IMR-90 (cell line): ENCODE measurements around the gene FOXL1. TPM values are rescaled to one million over a fixed set of nuclear protein-coding genes. Genes with fewer than 3 reads are reported as not detected.

ENCODE experiments used
- ATAC-seq: fragments of 200-7000 bp; cut with Tn5 transposase; 2 replicates; pipeline ENCODE4 v1.9.1; 2020; ENCODE audit warnings: low read depth, mild to moderate bottlenecking, moderate library complexity
- BruUV-seq: library from RNA; stranded (reverse); fragments of 400-500 nt; replicated peaks from 2 replicates; lab custom pipeline; 2021; lab: Mats Ljungman, UMichigan
- CTCF ChIA-PET: fragments of 300-600 bp; formaldehyde crosslinking; extraction: SDS; loops from one replicate; lab custom pipeline; 2021; ENCODE audit warnings: antibody characterized with exemption; lab: Yijun Ruan, JAX
- POLR2A ChIA-PET: fragments of 300-600 bp; sonication (Branson Sonifier 250); formaldehyde crosslinking; loops from one replicate; lab custom pipeline; 2022; ENCODE audit warnings: antibody characterized with exemption; ENCODE audit not compliant: unreplicated experiment; lab: Charles Lee
- DNase-seq: peaks from one replicate; pipeline ENCODE4 v3.0.0; 2013
- H2AFZ ChIP-seq: replicated peaks from 2 replicates; pipeline ENCODE3; 2013; ENCODE audit warnings: low read length, mild to moderate bottlenecking; ENCODE audit not compliant: poor library complexity
- H2AK5ac ChIP-seq: 2 replicates; pipeline ENCODE4 v1.6.1; 2013; ENCODE audit warnings: low read depth, low read length, inconsistent platforms
- H2AK9ac ChIP-seq: replicated peaks from 2 replicates; pipeline ENCODE3; 2013; ENCODE audit warnings: mild to moderate bottlenecking, low read depth, low read length, moderate library complexity; ENCODE audit not compliant: poor library complexity
- H2BK120ac ChIP-seq: 2 replicates; pipeline ENCODE4 v1.6.1; 2013; ENCODE audit warnings: low read depth, low read length, inconsistent platforms
- H2BK15ac ChIP-seq: 3 replicates; pipeline ENCODE4 v1.6.1; 2013; ENCODE audit warnings: low read depth, low read length, inconsistent platforms
- H2BK20ac ChIP-seq: 2 replicates; pipeline ENCODE4 v1.6.1; 2013; ENCODE audit warnings: low read depth, mild to moderate bottlenecking, inconsistent platforms, low read length, moderate library complexity
- H2BK5ac ChIP-seq: 2 replicates; pipeline ENCODE4 v1.6.1; 2013; ENCODE audit warnings: mild to moderate bottlenecking, low read depth, low read length, inconsistent platforms; ENCODE audit not compliant: poor library complexity, severe bottlenecking
- H3K14ac ChIP-seq: replicated peaks from 2 replicates; pipeline ENCODE4 v1.6.1; 2013; ENCODE audit warnings: low read depth, low read length, inconsistent platforms
- H3K18ac ChIP-seq: 2 replicates; pipeline ENCODE4 v1.6.1; 2013; ENCODE audit warnings: low read depth, low read length, control low read depth
- H3K23ac ChIP-seq: 2 replicates; pipeline ENCODE4 v1.6.1; 2013; ENCODE audit warnings: low read depth, low read length, inconsistent platforms
- H3K27ac ChIP-seq: 2 replicates; pipeline ENCODE4 v1.5.1; 2013; ENCODE audit warnings: mild to moderate bottlenecking, control low read depth, low read length; ENCODE audit not compliant: insufficient read depth
- H3K27me3 ChIP-seq: 2 replicates; pipeline ENCODE4 v1.6.1; 2013; ENCODE audit warnings: low read length; ENCODE audit not compliant: control insufficient read depth, insufficient read depth
- H3K36me3 ChIP-seq: 2 replicates; pipeline ENCODE4 v1.6.1; 2013; ENCODE audit warnings: low read length, mixed read lengths; ENCODE audit not compliant: control insufficient read depth, insufficient read depth
- H3K4ac ChIP-seq: 2 replicates; pipeline ENCODE4 v1.6.1; 2013; ENCODE audit warnings: low read depth, low read length, inconsistent platforms
- H3K4me1 ChIP-seq: 2 replicates; pipeline ENCODE4 v1.6.1; 2013; ENCODE audit warnings: low read length, mixed read lengths; ENCODE audit not compliant: control insufficient read depth, insufficient read depth
- H3K4me2 ChIP-seq: 2 replicates; pipeline ENCODE4 v1.6.1; 2013; ENCODE audit warnings: low read depth, mild to moderate bottlenecking, control low read depth, low read length, moderate library complexity
- H3K4me3 ChIP-seq: 2 replicates; pipeline ENCODE4 v1.5.1; 2013; ENCODE audit warnings: low read depth, mild to moderate bottlenecking, control low read depth, low read length, moderate library complexity; ENCODE audit not compliant: insufficient read depth
- H3K56ac ChIP-seq: 2 replicates; pipeline ENCODE4 v1.6.1; 2013; ENCODE audit warnings: low read length, inconsistent platforms; ENCODE audit not compliant: insufficient read depth; ENCODE audit errors: extremely low read depth
- H3K79me1 ChIP-seq, 2 experiments: 2 replicates each; pipeline ENCODE4 v1.6.1; 2013; ENCODE audit warnings: low read length in 2 of 2, inconsistent platforms in 1 of 2, low read depth in 1 of 2
- H3K9ac ChIP-seq: 2 replicates; pipeline ENCODE4 v1.6.1; 2013; ENCODE audit warnings: low read depth, low read length, control low read depth
- H3K9me1 ChIP-seq: 2 replicates; pipeline ENCODE4 v1.6.1; 2013; ENCODE audit warnings: low read length, inconsistent platforms; ENCODE audit not compliant: insufficient read depth
- H3K9me3 ChIP-seq: 2 replicates; pipeline ENCODE4 v1.6.1; 2013; ENCODE audit warnings: low read length; ENCODE audit not compliant: control insufficient read depth, insufficient read depth
- H4K20me1 ChIP-seq: 2 replicates; pipeline ENCODE4 v1.6.1; 2013; ENCODE audit warnings: low read length, inconsistent platforms; ENCODE audit not compliant: insufficient read depth
- H4K5ac ChIP-seq: 2 replicates; pipeline ENCODE4 v1.6.1; 2013; ENCODE audit warnings: mild to moderate bottlenecking, low read depth, low read length, control low read depth
- H4K8ac ChIP-seq, 2 experiments: 2 replicates each; pipeline ENCODE4 v1.6.1; 2013; ENCODE audit warnings: low read depth in 2 of 2, low read length in 2 of 2, control low read depth in 1 of 2, inconsistent platforms in 1 of 2
- H4K91ac ChIP-seq: 2 replicates; pipeline ENCODE4 v1.6.1; 2013; ENCODE audit warnings: low read depth, low read length, inconsistent platforms; ENCODE audit not compliant: insufficient read depth
- BHLHE40 ChIP-seq: fragments of 150-350 bp; IDR thresholded peaks from 2 replicates; pipeline ENCODE4 v1.6.1; 2016; ENCODE audit warnings: mild to moderate bottlenecking, low read depth, low read length
- CEBPB ChIP-seq: IDR thresholded peaks from 2 replicates; pipeline ENCODE4 v1.6.1; 2012; ENCODE audit warnings: low read depth, low read length, improper control_type of control experiment
- CHD1 ChIP-seq: IDR thresholded peaks from 2 replicates; pipeline ENCODE4 v1.6.1; 2012; ENCODE audit warnings: low read depth, low read length, improper control_type of control experiment
- CTCF ChIP-seq: conservative IDR thresholded peaks from 2 replicates; pipeline ENCODE4 v1.5.1; 2012; ENCODE audit warnings: mild to moderate bottlenecking, low read depth, low read length, improper control_type of control experiment
- ELK1 ChIP-seq: fragments of 150-350 bp; IDR thresholded peaks from 2 replicates; pipeline ENCODE4 v1.6.1; 2016; ENCODE audit warnings: low read depth, mild to moderate bottlenecking, low read length, moderate library complexity, borderline replicate concordance
- FOS ChIP-seq: fragments of 150-350 bp; IDR thresholded peaks from 2 replicates; pipeline ENCODE4 v1.6.1; 2016; ENCODE audit warnings: low read depth, low read length
- MAFK ChIP-seq: IDR thresholded peaks from 2 replicates; pipeline ENCODE4 v1.6.1; 2012; ENCODE audit warnings: low read depth, low read length, improper control_type of control experiment
- MXI1 ChIP-seq: IDR thresholded peaks from 2 replicates; pipeline ENCODE4 v1.6.1; 2012; ENCODE audit warnings: low read depth, mild to moderate bottlenecking, low read length, moderate library complexity, borderline replicate concordance
- NFE2L2 ChIP-seq: fragments of 150-350 bp; IDR thresholded peaks from 2 replicates; pipeline ENCODE4 v1.6.1; 2016; ENCODE audit warnings: low read depth, mild to moderate bottlenecking, low read length
- POLR2A ChIP-seq: IDR thresholded peaks from 2 replicates; pipeline ENCODE4 v1.6.1; 2012; ENCODE audit warnings: mild to moderate bottlenecking, low read depth, low read length
- RAD21 ChIP-seq: IDR thresholded peaks from 2 replicates; pipeline ENCODE4 v1.6.1; 2012; ENCODE audit warnings: low read length, improper control_type of control experiment
- RCOR1 ChIP-seq: IDR thresholded peaks from 2 replicates; pipeline ENCODE4 v1.6.1; 2012; ENCODE audit warnings: mild to moderate bottlenecking, low read length, improper control_type of control experiment; ENCODE audit not compliant: insufficient replicate concordance
- RFX5 ChIP-seq: IDR thresholded peaks from 2 replicates; pipeline ENCODE4 v1.8.0; 2012; ENCODE audit warnings: low read depth, mild to moderate bottlenecking, low read length, moderate library complexity
- SMC3 ChIP-seq: fragments of 150-350 bp; IDR thresholded peaks from 2 replicates; pipeline ENCODE4 v1.6.1; 2016; ENCODE audit warnings: low read depth, mild to moderate bottlenecking, antibody characterized with exemption, low read length, moderate library complexity
- USF2 ChIP-seq: fragments of 150-350 bp; IDR thresholded peaks from 2 replicates; pipeline ENCODE4 v1.6.1; 2017; ENCODE audit warnings: mild to moderate bottlenecking, antibody characterized with exemption, low read length, low read depth
- WGBS, 2 experiments: methylation state at CpG; one replicate each; pipeline versions ENCODE4 v1.1.5 to v1.1.7; 2013; ENCODE audit warnings: missing lambda C conversion rate in 2 of 2; ENCODE audit not compliant: insufficient read length in 1 of 2; ENCODE audit errors: extremely low coverage in 2 of 2; 5-methylcytosine and 5-hydroxymethylcytosine counted together
- dilution Hi-C: fragments of 300-500 bp; cut with HindIII; formaldehyde crosslinking; loops from one replicate; pipeline ENCODE4 v1.14.3; 2018; ENCODE audit warnings: low sequenced_read_pairs; ENCODE audit not compliant: unreplicated experiment
- in situ Hi-C: fragments of 300-500 bp; cut with MboI; formaldehyde crosslinking; loops from 3 replicates; pipeline ENCODE4 v1.14.3; 2019; ENCODE audit warnings: low sequenced_read_pairs, inconsistent platforms, mixed read lengths
- intact Hi-C: fragments of 100-400 bp; cut with micrococcal nuclease; formaldehyde crosslinking; loops from 2 replicates; pipeline ENCODE4 v1.10.0; 2022
- polyA plus RNA-seq, 3 experiments: library from polyadenylated mRNA; depleted of rRNA; stranded (reverse); fragments of >200 nt; gene quantifications; 2 replicates each; pipeline ENCODE4 v1.2.3, GENCODE V29; 2012; ENCODE audit warnings: low replicate concordance in 1 of 3
- total RNA-seq: library from RNA; depleted of rRNA; stranded (reverse); fragments of >200 nt; gene quantifications from 2 replicates; pipeline ENCODE4 v1.2.3, GENCODE V29; 2012

Gene FOXL1
- total and polyA plus RNA-seq, 2 of the 4 experiments (the other 2 are of a cell fraction): 15.2 to 25.8 TPM

DNA sequence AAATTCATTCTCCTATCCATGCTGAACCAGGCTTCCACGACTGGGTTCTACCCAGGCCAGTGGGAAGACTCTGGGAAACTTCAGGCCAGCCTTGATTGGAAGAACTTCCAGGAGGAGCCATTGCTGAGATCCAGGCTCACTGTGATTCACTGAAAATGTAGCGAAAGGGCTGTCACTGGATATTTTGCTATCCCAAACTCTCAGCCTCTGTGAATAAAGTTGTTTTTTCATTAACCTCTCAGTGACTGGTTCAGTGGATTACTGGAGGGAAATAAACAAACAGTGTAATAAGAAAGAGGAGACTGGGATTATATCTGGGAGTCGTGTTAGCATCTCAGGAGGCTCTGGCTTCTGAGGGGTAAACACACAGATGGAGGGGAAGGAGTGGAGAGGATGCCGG lies 3.1 kb downstream of the FOXL1 start:
- Histone ChIP-seq H2BK5ac (peak overlapping the region; percentile 100), H4K5ac (peak overlapping the region; percentile 81), H3K23ac (peak overlapping the region; percentile 88), H3K79me1 (peaks cover 19 to 31% of the 10 kb centered on the region in 2 experiments), H4K20me1 (peaks cover 7% of the 10 kb centered on the region; the same call in 1 of the 2 replicates), H3K27me3 (no peaks in the 10 kb centered on the region), H3K4me2 (peak overlapping the region; percentile 94), H2BK120ac (peak overlapping the region; percentile 97), H3K14ac (peak overlapping the region; percentile 92), H4K91ac (peak overlapping the region; percentile 79), H4K8ac (peak overlapping the region; percentile 3 to 88), H3K9me3 (no peaks in the 10 kb centered on the region), H2BK20ac (peak overlapping the region; percentile 78), H3K36me3 (peaks cover 3% of the 10 kb centered on the region; the same call in 1 of the 2 replicates), H3K4ac (peak overlapping the region; percentile 91), H3K56ac (peak overlapping the region; percentile 67; the same call in 1 of the 2 replicates), H2AFZ (no peak overlapping the region), H2AK9ac (peak overlapping the region; percentile 59), H2AK5ac (peak overlapping the region; percentile 18; the same call in 1 of the 2 replicates), H3K4me3 (peak overlapping the region; percentile 71), H3K4me1 (peaks cover 29% of the 10 kb centered on the region), H2BK15ac (peak overlapping the region; percentile 61; the same call in 1 of the 3 replicates), H3K27ac (peak overlapping the region; percentile 71), H3K18ac (peak overlapping the region; percentile 85), H3K9me1 (peaks cover 24% of the 10 kb centered on the region), H3K9ac (peak overlapping the region; percentile 95)
- CTCF ChIA-PET: interaction anchor here (0.6 to 1.1 kb wide), 3 partner anchors 28 to 481 kb away, joined by 3 to 4 read pairs (median 3); no protein-coding TSS in a partner anchor
- 30% methylated on average over 3 of the region's 4 CpGs; no CpG with 5 or more reads in 1 of the 2 experiments for WGBS, 2 experiments
- intact Hi-C loops (loop anchor here (2.0 kb wide), 1 partner anchor 83 kb away; no protein-coding TSS in a partner anchor), dilution Hi-C loops (no loop called here), in situ Hi-C loops (loop anchor here (10.0 kb wide), 1 partner anchor 173 kb away; no protein-coding TSS in a partner anchor)
- no TSS peak for BruUV-seq
- no peak for ATAC-seq
- POLR2A ChIA-PET: interaction anchor here (0.6 kb wide), 1 partner anchor 293 kb away, joined by 3 read pairs; no protein-coding TSS in a partner anchor
- DNase-seq: peak; percentile 55
- TF ChIP-seq NFE2L2 (no peak), CTCF (no peak), RFX5 (no peak), BHLHE40 (no peak), ELK1 (no peak), MXI1 (no peak), FOS (no peak), USF2 (no peak), CHD1 (peak; percentile 87; the same call in 1 of the 2 replicates), SMC3 (no peak), RAD21 (no peak), MAFK (no peak), CEBPB (no peak), POLR2A (peak; percentile 63), RCOR1 (no peak)
